MG63 (cell line): ENCODE results near the gene FCMR. TPM values are rescaled to one million over a fixed set of nuclear protein-coding genes. Genes with fewer than 3 reads are reported as not detected.

Experiments
- DNase-seq: peaks from one replicate; pipeline ENCODE4 v3.0.0-alpha.2; 2020
- H3K27me3 ChIP-seq: fragments of 250-450 bp; sonication (Bioruptor Pico); 2 replicates; pipeline ENCODE4 v1.5.1; 2020; ENCODE audit warnings: mild to moderate bottlenecking, moderate library complexity
- H3K36me3 ChIP-seq: fragments of 250-450 bp; sonication (Bioruptor Pico); 2 replicates; pipeline ENCODE4 v1.5.1; 2020; ENCODE audit warnings: mild to moderate bottlenecking, moderate library complexity
- H3K4me3 ChIP-seq: fragments of 250-450 bp; sonication (Bioruptor Pico); 2 replicates; pipeline ENCODE4 v1.5.1; 2020; ENCODE audit warnings: mild to moderate bottlenecking, moderate library complexity
- H3K9me3 ChIP-seq: fragments of 250-450 bp; sonication (Bioruptor Pico); 2 replicates; pipeline ENCODE4 v1.5.1; 2020; ENCODE audit warnings: mild to moderate bottlenecking, moderate library complexity
- total RNA-seq: library from RNA; depleted of rRNA; stranded (reverse); fragments of >200 nt; shearing (Covaris generic); gene quantifications from 2 replicates; pipeline ENCODE4 v1.2.3, GENCODE V29; 2014; ENCODE audit warnings: low replicate concordance

Gene FCMR
- total RNA-seq, 1 experiment from 2014 or later, result 0.36 TPM

DNA sequence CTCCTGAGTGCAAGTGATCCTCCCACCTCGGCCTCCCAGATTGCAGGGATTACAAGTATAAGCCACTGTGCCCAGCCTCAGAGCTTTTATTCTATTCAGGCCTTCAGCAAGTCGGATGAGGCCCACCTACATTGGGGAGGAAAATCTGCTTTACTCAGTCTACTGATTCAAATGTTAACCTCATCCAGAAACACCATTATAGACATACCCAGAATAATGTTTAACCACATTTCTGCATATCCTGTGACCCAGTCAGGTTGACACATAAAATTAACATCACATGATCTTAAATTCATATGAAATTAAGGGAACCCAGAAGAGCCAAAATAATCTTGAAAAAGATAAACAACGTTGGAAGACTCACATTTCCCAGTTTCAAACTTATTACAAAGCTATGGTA, 41.4 kb downstream of the FCMR start:
- Histone ChIP-seq H3K4me3 (no peak overlapping the region), H3K27me3 (no peaks in the 10 kb centered on the region), H3K9me3 (peaks cover 27% of the 10 kb centered on the region), H3K36me3 (no peaks in the 10 kb centered on the region)
- no peak for DNase-seq

GRCh38 chr1:206878456-206878855, 43.3 kb downstream of the FCMR start:
- H3K4me3 ChIP-seq, result no peak overlapping the region
- H3K27me3 ChIP-seq, result no peaks in the 10 kb centered on the region
- peaks cover 27% of the 10 kb centered on the region for H3K9me3 ChIP-seq
- no peaks in the 10 kb centered on the region for H3K36me3 ChIP-seq
- no peak for DNase-seq

- no peak for DNase-seq
- Histone ChIP-seq H3K36me3 (no peaks in the 10 kb centered on the region), H3K27me3 (no peaks in the 10 kb centered on the region), H3K4me3 (no peak overlapping the region), H3K9me3 (peaks cover 23% of the 10 kb centered on the region)
Observed at GRCh38 chr1:206875752-206876377, 45.9 kb downstream of the FCMR start.

- Histone ChIP-seq H3K27me3 (no peaks in the 10 kb centered on the region), H3K36me3 (no peaks in the 10 kb centered on the region), H3K9me3 (peaks cover 16% of the 10 kb centered on the region), H3K4me3 (no peak overlapping the region)
- no peak for DNase-seq
Observed at GRCh38 chr1:206873603-206874188, 48.0 kb downstream of the FCMR start.

DNA sequence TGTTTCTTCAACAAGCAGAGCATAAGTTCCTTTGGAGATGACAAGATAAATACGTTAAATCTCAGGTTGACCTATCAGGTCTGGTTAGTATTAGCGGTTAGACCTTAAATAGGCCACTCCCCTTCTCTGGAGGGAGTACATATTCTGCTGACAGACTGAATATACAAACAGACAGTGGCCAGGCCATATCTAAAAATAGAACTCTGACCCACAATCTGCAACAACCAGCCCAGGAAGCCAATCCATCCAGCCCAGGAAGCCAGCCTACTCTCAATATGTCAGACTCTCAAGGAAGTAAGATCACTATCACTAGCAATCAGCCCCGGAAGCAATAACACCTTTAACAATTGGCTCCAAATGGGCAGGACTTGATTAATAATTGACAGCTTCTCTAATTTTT, 49.6 kb downstream of the FCMR start:
- H3K27me3 ChIP-seq, result no peaks in the 10 kb centered on the region
- no peaks in the 10 kb centered on the region for H3K36me3 ChIP-seq
- H3K4me3 ChIP-seq, result no peak overlapping the region
- no peak for DNase-seq
- peaks cover 4% of the 10 kb centered on the region; the same call in 1 of the 2 replicates for H3K9me3 ChIP-seq

GRCh38 chr1:206868264-206868663, 53.5 kb downstream of the FCMR start:
- Histone ChIP-seq H3K27me3 (no peaks in the 10 kb centered on the region), H3K9me3 (no peaks in the 10 kb centered on the region), H3K4me3 (no peak overlapping the region), H3K36me3 (no peaks in the 10 kb centered on the region)
- DNase-seq, result no peak

GRCh38 chr1:206867716-206868115, 54.0 kb downstream of the FCMR start:
- H3K9me3 ChIP-seq, result no peaks in the 10 kb centered on the region
- no peaks in the 10 kb centered on the region for H3K27me3 ChIP-seq
- H3K36me3 ChIP-seq, result no peaks in the 10 kb centered on the region
- no peak for DNase-seq
- H3K4me3 ChIP-seq, result no peak overlapping the region

GRCh38 chr1:206867239-206867638, 54.5 kb downstream of the FCMR start:
- DNase-seq, result no peak
- Histone ChIP-seq H3K4me3 (no peak overlapping the region), H3K9me3 (no peaks in the 10 kb centered on the region), H3K27me3 (peaks cover 3% of the 10 kb centered on the region; the same call in 1 of the 2 replicates), H3K36me3 (no peaks in the 10 kb centered on the region)

GRCh38 chr1:206866062-206866461, 55.7 kb downstream of the FCMR start:
- Histone ChIP-seq H3K36me3 (no peaks in the 10 kb centered on the region), H3K9me3 (no peaks in the 10 kb centered on the region), H3K27me3 (peaks cover 4% of the 10 kb centered on the region; the same call in 1 of the 2 replicates), H3K4me3 (no peak overlapping the region)
- peak; percentile 70 for DNase-seq

- H3K9me3 ChIP-seq, result no peaks in the 10 kb centered on the region
- peak; percentile 87 for DNase-seq
- H3K36me3 ChIP-seq, result no peaks in the 10 kb centered on the region
- H3K27me3 ChIP-seq, result peaks cover 4% of the 10 kb centered on the region; the same call in 1 of the 2 replicates
- H3K4me3 ChIP-seq, result no peak within 1 kb of the TSS
Observed at GRCh38 chr1:206864939-206865671, 56.6 kb downstream of the FCMR start, which contains the start of gene IL20. Gene IL20, plus strand, starts transcription at chr1:206865623. Its CDS starts 230 bp downstream, at chr1:206865853.

GRCh38 chr1:206863266-206863665, 58.5 kb downstream of the FCMR start:
- no peaks in the 10 kb centered on the region for H3K9me3 ChIP-seq
- DNase-seq, result no peak
- H3K4me3 ChIP-seq, result no peak overlapping the region
- no peaks in the 10 kb centered on the region for H3K36me3 ChIP-seq
- peaks cover 4% of the 10 kb centered on the region; the same call in 1 of the 2 replicates for H3K27me3 ChIP-seq

DNA sequence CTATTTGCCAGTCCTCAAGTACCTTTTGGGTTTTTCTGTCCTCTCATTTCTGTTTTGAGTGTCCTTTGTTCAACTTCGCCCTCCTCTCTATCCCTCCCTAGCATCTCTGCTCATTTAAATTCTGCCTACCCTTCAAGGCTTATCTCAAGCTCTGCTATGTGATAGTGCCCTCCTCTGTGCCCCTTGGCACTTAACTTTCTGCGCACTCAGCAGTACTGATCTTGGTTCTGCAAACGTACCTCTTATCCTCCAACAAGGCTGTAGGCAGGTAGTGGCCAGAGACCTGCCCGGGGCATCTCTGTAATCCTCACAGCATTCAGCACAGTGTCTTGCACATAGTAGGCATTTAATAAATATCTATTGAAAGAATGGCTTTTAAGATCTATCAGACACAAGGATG, 61.6 kb downstream of the FCMR start:
- H3K9me3 ChIP-seq, result no peaks in the 10 kb centered on the region
- no peaks in the 10 kb centered on the region for H3K36me3 ChIP-seq
- H3K4me3 ChIP-seq, result no peak overlapping the region
- DNase-seq, result no peak
- H3K27me3 ChIP-seq, result peaks cover 4% of the 10 kb centered on the region; the same call in 1 of the 2 replicates

- H3K9me3 ChIP-seq, result no peaks in the 10 kb centered on the region
- H3K4me3 ChIP-seq, result no peak overlapping the region
- no peak for DNase-seq
- no peaks in the 10 kb centered on the region for H3K36me3 ChIP-seq
- H3K27me3 ChIP-seq, result peaks cover 4% of the 10 kb centered on the region; the same call in 1 of the 2 replicates
Observed at GRCh38 chr1:206859082-206859521, 62.6 kb downstream of the FCMR start.

GRCh38 chr1:206856674-206857464, 64.9 kb downstream of the FCMR start:
- Histone ChIP-seq H3K27me3 (no peaks in the 10 kb centered on the region), H3K9me3 (peaks cover 17% of the 10 kb centered on the region), H3K4me3 (no peak overlapping the region), H3K36me3 (no peaks in the 10 kb centered on the region)
- DNase-seq, result no peak

DNA sequence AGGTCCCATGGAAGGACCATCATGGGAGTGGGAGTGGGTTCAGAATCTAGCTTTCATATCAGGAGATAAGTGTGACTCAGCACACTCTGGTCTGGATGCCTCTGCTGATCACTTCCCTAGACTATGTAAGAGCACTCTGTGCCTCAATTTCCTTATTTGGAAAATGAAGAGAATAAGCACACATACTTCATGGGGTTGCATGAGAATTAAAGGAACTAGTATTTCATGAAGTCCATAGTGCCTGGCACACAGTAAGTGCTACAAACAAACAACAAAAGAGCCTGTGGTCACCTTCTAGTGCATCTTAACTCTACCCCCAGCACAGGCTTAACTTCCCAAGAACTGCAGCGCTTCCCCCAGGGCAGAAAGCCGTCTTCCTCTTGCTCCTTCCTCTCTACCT, 65.9 kb downstream of the FCMR start:
- Histone ChIP-seq H3K27me3 (no peaks in the 10 kb centered on the region), H3K9me3 (peaks cover 18% of the 10 kb centered on the region), H3K36me3 (no peaks in the 10 kb centered on the region), H3K4me3 (no peak overlapping the region)
- no peak for DNase-seq

DNA sequence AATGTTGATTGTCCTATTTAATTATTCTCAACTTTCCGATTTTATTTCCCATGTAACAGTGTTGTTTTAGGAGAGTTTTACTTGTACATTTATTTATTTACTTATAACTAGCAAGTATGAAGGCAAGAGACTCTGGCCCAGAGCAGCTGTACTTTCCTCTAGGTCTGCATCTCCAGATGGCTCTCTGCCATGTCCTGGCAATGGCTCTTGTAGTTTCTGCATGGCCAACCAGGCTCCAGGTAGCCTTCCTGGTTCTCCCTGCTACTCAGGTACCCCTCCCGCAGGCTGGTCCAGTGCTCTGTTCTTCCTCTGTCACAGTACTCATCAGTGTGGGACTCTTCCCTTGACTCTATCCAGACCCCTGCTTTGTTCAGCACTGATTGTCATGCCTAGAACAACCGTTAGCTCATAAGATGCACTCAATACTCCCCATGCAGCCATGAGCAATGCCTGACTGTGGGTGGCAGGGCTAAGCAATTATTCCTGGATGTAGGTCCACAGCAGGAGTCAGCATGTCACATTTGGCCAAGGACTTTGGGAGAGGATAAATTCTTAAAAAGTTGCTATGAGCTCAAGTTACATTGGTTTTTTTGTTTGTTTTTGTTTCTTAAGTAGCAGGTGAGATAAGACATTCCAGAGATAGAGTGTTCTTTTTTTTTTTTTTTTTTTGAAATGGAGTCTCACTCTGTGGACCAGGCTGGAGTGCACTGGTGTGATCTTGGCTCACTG, 67.2 kb downstream of the FCMR start:
- no peak overlapping the region for H3K4me3 ChIP-seq
- peak; percentile 59 for DNase-seq
- H3K27me3 ChIP-seq, result no peaks in the 10 kb centered on the region
- peaks cover 25% of the 10 kb centered on the region for H3K9me3 ChIP-seq
- no peaks in the 10 kb centered on the region for H3K36me3 ChIP-seq
